IPS-20b (cell line): ENCODE data around the gene HOXA6.

Source experiments
- H3K27ac ChIP-seq: one replicate; pipeline ENCODE4 v1.5.1; 2013; ENCODE audit warnings: low read length
- H3K27me3 ChIP-seq: 2 replicates; pipeline ENCODE4 v1.6.1; 2013; ENCODE audit warnings: mild to moderate bottlenecking, low read length, inconsistent platforms; ENCODE audit not compliant: insufficient read depth
- H3K36me3 ChIP-seq: 2 replicates; pipeline ENCODE4 v1.6.1; 2013; ENCODE audit warnings: low read depth, mild to moderate bottlenecking, inconsistent platforms, low read length, moderate library complexity; ENCODE audit not compliant: insufficient read depth
- H3K4me1 ChIP-seq: 2 replicates; pipeline ENCODE4 v1.6.1; 2013; ENCODE audit warnings: mild to moderate bottlenecking, control low read depth, inconsistent platforms, low read length, moderate library complexity; ENCODE audit not compliant: insufficient read depth
- H3K4me3 ChIP-seq: 2 replicates; pipeline ENCODE4 v1.5.1; 2013; ENCODE audit warnings: mild to moderate bottlenecking, low read length, inconsistent platforms
- H3K9ac ChIP-seq: 2 replicates; pipeline ENCODE4 v1.6.1; 2013; ENCODE audit warnings: low read depth, mild to moderate bottlenecking, inconsistent platforms, low read length, moderate library complexity
- H3K9me3 ChIP-seq: 2 replicates; pipeline ENCODE4 v1.6.1; 2013; ENCODE audit warnings: mild to moderate bottlenecking, low read depth, low read length, inconsistent platforms; ENCODE audit not compliant: insufficient read depth

HOXA6 gene

GRCh38 chr7:27124096-27124901, 23.3 kb downstream of the HOXA6 start:
- Histone ChIP-seq H3K36me3 (no peaks in the 10 kb centered on the region), H3K27ac (no peak overlapping the region), H3K9ac (no peak overlapping the region), H3K4me1 (no peaks in the 10 kb centered on the region), H3K4me3 (no peak overlapping the region), H3K27me3 (peaks cover 100% of the 10 kb centered on the region), H3K9me3 (peaks cover 22% of the 10 kb centered on the region; the same call in 1 of the 2 replicates)

- peaks cover 100% of the 10 kb centered on the region for H3K27me3 ChIP-seq
- no peak overlapping the region for H3K27ac ChIP-seq
- no peak overlapping the region for H3K4me3 ChIP-seq
- no peaks in the 10 kb centered on the region for H3K4me1 ChIP-seq
- H3K9ac ChIP-seq = no peak overlapping the region
- H3K9me3 ChIP-seq = peaks cover 18% of the 10 kb centered on the region; the same call in 1 of the 2 replicates
- H3K36me3 ChIP-seq = no peaks in the 10 kb centered on the region
These were observed 24.0 kb downstream of the HOXA6 start for GRCh38 chr7:27123477-27124053.

DNA sequence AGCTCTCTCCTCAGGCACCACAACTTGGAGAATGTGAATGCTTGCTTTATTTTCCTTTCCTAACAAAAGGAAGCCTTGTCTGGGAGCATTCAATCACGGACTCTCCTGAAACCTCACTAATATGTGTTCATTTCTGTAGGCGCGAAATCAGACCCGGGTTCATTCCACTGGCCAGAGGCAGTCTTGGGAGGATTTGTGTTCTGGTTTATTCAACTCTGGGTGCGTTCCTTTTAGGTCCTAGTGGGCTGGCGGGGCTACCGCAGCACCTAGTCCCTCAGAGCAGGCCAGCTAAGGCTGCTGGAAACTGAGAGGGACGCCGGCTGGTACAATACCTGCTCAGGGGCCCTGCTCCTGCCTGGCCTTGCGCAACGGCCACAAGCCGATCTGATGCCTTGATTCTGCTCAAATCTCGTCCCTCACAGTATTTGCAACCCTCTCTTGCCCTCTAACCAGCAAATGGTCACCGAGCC, 24.5 kb downstream of the HOXA6 start:
- Histone ChIP-seq H3K9ac (no peak overlapping the region), H3K36me3 (no peaks in the 10 kb centered on the region), H3K4me3 (no peak overlapping the region), H3K27me3 (peaks cover 100% of the 10 kb centered on the region), H3K9me3 (peaks cover 18% of the 10 kb centered on the region; the same call in 1 of the 2 replicates), H3K4me1 (no peaks in the 10 kb centered on the region), H3K27ac (no peak overlapping the region)

DNA sequence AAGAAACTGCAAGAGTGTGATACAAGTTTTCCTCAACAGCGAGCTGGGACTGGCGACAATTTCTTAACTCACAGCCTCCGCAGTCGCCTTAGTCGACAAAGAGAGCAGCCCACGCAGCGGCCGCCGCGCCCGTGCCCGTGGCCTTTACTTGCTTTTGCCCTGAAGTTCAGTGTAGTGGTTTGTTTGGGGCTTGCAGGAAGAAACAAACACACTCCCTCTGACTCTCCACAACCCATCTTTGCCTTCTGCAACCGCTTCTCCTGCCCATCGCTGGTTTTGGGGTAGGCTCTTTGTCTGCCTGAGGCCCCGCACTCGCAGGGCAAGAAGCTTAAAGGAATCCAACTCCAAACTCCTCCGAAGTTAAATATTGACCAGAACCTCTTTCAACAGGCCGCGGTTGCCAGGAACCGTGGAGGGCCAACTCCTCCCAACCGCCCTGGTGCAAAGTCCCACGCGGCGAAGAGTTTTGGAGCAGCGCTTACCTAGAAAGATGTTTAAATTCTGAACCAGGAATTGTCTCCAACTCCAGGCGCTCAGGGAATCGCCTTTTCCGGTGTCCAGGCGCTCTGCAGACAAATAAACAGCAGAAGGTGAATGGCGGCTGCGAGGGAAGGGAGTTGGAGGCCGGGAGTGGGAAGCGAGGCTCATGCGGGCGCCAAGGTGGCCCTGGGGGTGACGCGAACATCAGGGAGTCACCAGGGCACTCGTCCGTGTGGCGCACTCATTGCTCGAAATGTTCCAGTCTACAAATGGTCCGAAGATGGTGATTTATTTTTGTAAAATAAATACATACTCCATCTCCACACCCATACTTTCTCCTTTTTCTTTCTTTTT, 25.3 kb downstream of the HOXA6 start:
- H3K4me1 ChIP-seq = no peaks in the 10 kb centered on the region
- peaks cover 100% of the 10 kb centered on the region for H3K27me3 ChIP-seq
- H3K9ac ChIP-seq = no peak overlapping the region
- H3K9me3 ChIP-seq = peaks cover 18% of the 10 kb centered on the region; the same call in 1 of the 2 replicates
- H3K4me3 ChIP-seq = no peak overlapping the region
- no peak overlapping the region for H3K27ac ChIP-seq
- no peaks in the 10 kb centered on the region for H3K36me3 ChIP-seq

DNA sequence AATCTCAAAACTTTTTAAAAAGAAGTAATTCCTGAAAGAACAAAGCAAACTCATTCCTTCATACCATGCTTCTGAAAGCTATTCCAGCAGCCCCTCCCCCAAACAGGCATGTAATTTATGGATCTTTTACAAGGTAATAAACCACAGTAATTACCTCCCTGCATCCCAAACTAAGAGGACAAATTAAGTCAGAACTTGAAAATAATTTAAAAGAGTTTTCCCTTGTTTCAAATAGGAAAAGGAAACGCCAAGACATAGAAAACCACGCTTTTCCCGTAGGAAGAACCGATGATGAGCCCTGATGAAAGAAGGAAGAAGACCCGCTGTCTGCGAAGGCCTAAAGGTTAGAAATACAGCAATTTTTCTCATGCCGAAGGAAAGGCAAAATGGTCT, 25.9 kb downstream of the HOXA6 start:
- Histone ChIP-seq H3K27me3 (peaks cover 100% of the 10 kb centered on the region), H3K9ac (no peak overlapping the region), H3K4me1 (no peaks in the 10 kb centered on the region), H3K27ac (no peak overlapping the region), H3K4me3 (no peak overlapping the region), H3K9me3 (peaks cover 18% of the 10 kb centered on the region; the same call in 1 of the 2 replicates), H3K36me3 (no peaks in the 10 kb centered on the region)

DNA sequence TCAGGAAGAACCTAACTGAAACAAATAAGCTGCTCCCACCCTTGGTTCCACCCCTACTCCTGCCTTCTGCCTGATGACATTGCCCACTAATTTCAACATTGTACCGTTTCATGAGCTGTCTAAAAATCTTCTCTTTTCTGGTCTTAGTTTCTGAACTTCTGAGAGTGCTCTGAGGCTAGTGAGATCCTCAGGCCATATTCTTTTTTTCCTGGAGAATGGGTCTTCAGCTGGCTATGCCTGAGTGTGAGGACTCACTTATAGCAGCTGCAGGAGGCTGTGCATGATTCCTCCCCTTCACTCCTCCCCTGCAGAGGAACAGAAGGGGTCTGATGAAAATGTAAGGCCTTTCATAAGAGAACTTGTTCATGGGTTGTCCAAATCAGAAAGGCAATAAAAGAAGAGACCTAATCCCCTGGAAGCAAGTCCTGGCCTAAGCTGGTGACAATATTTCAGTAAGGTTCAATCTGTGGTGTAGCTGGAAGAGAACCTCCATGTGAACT, 28.1 kb downstream of the HOXA6 start:
- Histone ChIP-seq H3K4me1 (no peaks in the 10 kb centered on the region), H3K27me3 (peaks cover 100% of the 10 kb centered on the region), H3K27ac (no peak overlapping the region), H3K36me3 (no peaks in the 10 kb centered on the region), H3K9ac (no peak overlapping the region), H3K4me3 (no peak overlapping the region), H3K9me3 (peaks cover 11% of the 10 kb centered on the region; the same call in 1 of the 2 replicates)

GRCh38 chr7:27118580-27118979, 29.0 kb downstream of the HOXA6 start:
- H3K9ac ChIP-seq = no peak overlapping the region
- no peaks in the 10 kb centered on the region for H3K4me1 ChIP-seq
- peaks cover 98% of the 10 kb centered on the region for H3K27me3 ChIP-seq

GRCh38 chr7:27117887-27118491, 29.6 kb downstream of the HOXA6 start:
- H3K4me1 ChIP-seq = no peaks in the 10 kb centered on the region

More at GRCh38 chr7:27118580-27118979, 29.0 kb downstream of the HOXA6 start:
- H3K9me3 ChIP-seq = peaks cover 3% of the 10 kb centered on the region; the same call in 1 of the 2 replicates
- H3K27ac ChIP-seq = no peak overlapping the region
- H3K36me3 ChIP-seq = no peaks in the 10 kb centered on the region
- H3K4me3 ChIP-seq = no peak overlapping the region

GRCh38 chr7:27116962-27117886, 30.4 kb downstream of the HOXA6 start:
- no peak overlapping the region for H3K27ac ChIP-seq
- H3K9me3 ChIP-seq = no peaks in the 10 kb centered on the region; the same call in 1 of the 2 replicates
- no peak overlapping the region for H3K4me3 ChIP-seq
- peaks cover 98% of the 10 kb centered on the region for H3K27me3 ChIP-seq
- H3K4me1 ChIP-seq = no peaks in the 10 kb centered on the region
- no peak overlapping the region for H3K9ac ChIP-seq
- no peaks in the 10 kb centered on the region for H3K36me3 ChIP-seq

More at GRCh38 chr7:27117887-27118491, 29.6 kb downstream of the HOXA6 start:
- no peaks in the 10 kb centered on the region; the same call in 1 of the 2 replicates for H3K9me3 ChIP-seq
- no peak overlapping the region for H3K4me3 ChIP-seq
- H3K27me3 ChIP-seq = peaks cover 98% of the 10 kb centered on the region
- no peak overlapping the region for H3K9ac ChIP-seq
- H3K27ac ChIP-seq = no peak overlapping the region
- no peaks in the 10 kb centered on the region for H3K36me3 ChIP-seq
